HEK293T (cell line): ENCODE results near the gene UBXN2A.

ENCODE experiments used
- ELF4 ChIP-seq: fragments of 450-650 bp; IDR thresholded peaks from 2 replicates; pipeline ENCODE4 v1.6.1; 2017; ENCODE audit warnings: antibody characterized with exemption
- FOXA1 ChIP-seq: fragments of 450-650 bp; IDR thresholded peaks from 2 replicates; pipeline ENCODE4 v1.6.1; 2016; ENCODE audit warnings: mild to moderate bottlenecking
- FOXK2 ChIP-seq: fragments of 450-650 bp; IDR thresholded peaks from 2 replicates; pipeline ENCODE4 v1.6.1; 2016; ENCODE audit warnings: mild to moderate bottlenecking
- FOXM1 ChIP-seq: fragments of 450-650 bp; IDR thresholded peaks from 2 replicates; pipeline ENCODE4 v1.6.1; 2017; ENCODE audit warnings: mild to moderate bottlenecking, borderline replicate concordance
- L3MBTL2 ChIP-seq: fragments of 450-650 bp; conservative IDR thresholded peaks from 2 replicates; pipeline ENCODE4 v1.6.1; 2016; ENCODE audit warnings: mild to moderate bottlenecking
- LEF1 ChIP-seq: fragments of 450-650 bp; IDR thresholded peaks from 2 replicates; pipeline ENCODE4 v1.6.1; 2017; ENCODE audit warnings: mild to moderate bottlenecking, borderline replicate concordance
- PKNOX1 ChIP-seq: fragments of 450-650 bp; IDR thresholded peaks from 2 replicates; pipeline ENCODE4 v1.6.1; 2016
- SP1 ChIP-seq: fragments of 450-650 bp; IDR thresholded peaks from 2 replicates; pipeline ENCODE4 v1.6.1; 2017
- SUZ12 ChIP-seq: fragments of 450-650 bp; IDR thresholded peaks from 2 replicates; pipeline ENCODE4 v1.6.1; 2016; ENCODE audit warnings: mild to moderate bottlenecking

- TF ChIP-seq SP1: no peak
- TF ChIP-seq ELF4: peak; percentile 47; the same call in 1 of the 2 replicates
- TF ChIP-seq SUZ12: no peak
- no peak for TF ChIP-seq FOXM1
- peak; percentile 84 for TF ChIP-seq L3MBTL2
- TF ChIP-seq FOXK2: no peak
- no peak for TF ChIP-seq LEF1
- no peak for TF ChIP-seq FOXA1
- TF ChIP-seq PKNOX1: peak; percentile 91
Measured at GRCh38 chr2:24046930-24047702, 106.9 kb downstream of the UBXN2A start, which contains the start of gene WDCP.
